ENCODE results near the gene TRIM24. TPM values are rescaled to one million over a fixed set of nuclear protein-coding genes. Genes with fewer than 3 reads are reported as not detected.

TRIM24 gene
- total RNA-seq, 6 experiments from 2014 or later: 7.9 to 11.2 (median 9.9) TPM

DNA sequence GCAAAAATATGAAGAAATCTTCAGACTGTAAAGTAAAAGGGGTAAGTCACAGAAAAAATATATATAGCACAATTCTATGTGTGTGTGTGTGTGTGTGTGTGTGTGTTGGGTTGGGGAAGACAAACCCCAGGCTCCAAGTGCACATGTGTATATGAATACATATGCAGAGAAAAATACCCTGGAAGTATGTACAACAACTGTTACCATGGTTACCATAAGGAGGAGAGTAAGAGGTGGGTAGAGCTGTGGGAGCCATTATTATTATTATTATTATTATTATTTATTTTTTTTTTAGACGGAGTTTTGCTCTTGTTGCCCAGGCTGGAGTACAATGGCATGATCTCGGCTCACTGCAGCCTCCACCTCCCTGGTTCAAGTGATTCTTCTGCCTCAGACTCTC is 23.7 kb upstream of the TRIM24 start:
- no peak overlapping the region for H3K4me3 Mint-ChIP-seq

DNA sequence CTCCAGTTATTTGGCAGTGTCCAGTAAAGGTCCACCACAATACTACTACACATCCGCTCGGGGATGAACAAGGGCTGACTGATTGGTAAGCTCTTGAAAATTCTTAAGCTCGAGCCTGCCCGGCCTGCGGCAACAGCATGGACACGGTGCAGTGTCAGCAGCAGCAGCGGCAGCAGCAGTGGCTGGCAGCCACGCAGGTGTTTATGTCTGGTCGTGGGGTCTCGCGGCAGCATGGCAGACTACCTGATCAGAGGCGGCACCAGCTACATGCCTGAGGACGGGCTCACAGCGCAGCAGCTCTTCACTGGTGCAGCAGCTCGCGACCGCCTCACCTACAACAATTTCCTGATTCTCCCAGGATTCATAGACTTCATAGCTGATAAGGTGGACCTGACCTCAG is 19.6 kb upstream of the TRIM24 start:
- peaks cover 16% of the 10 kb centered on the region for H3K9me3 Mint-ChIP-seq
- H3K36me3 Mint-ChIP-seq (ENCODE audit: low read depth): no peaks in the 10 kb centered on the region
- no peaks in the 10 kb centered on the region; the same call in none of the 2 replicates for H3K27me3 Mint-ChIP-seq (ENCODE audit: insufficient read depth)
- H3K4me3 Mint-ChIP-seq: no peak overlapping the region
- no peak for DNase-seq
- TF ChIP-seq, protein P1, sequence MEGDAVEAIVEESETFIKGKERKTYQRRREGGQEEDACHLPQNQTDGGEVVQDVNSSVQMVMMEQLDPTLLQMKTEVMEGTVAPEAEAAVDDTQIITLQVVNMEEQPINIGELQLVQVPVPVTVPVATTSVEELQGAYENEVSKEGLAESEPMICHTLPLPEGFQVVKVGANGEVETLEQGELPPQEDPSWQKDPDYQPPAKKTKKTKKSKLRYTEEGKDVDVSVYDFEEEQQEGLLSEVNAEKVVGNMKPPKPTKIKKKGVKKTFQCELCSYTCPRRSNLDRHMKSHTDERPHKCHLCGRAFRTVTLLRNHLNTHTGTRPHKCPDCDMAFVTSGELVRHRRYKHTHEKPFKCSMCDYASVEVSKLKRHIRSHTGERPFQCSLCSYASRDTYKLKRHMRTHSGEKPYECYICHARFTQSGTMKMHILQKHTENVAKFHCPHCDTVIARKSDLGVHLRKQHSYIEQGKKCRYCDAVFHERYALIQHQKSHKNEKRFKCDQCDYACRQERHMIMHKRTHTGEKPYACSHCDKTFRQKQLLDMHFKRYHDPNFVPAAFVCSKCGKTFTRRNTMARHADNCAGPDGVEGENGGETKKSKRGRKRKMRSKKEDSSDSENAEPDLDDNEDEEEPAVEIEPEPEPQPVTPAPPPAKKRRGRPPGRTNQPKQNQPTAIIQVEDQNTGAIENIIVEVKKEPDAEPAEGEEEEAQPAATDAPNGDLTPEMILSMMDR (IDR thresholded peaks at IDR 0.05): no peak
- H3K27ac Mint-ChIP-seq: no peak overlapping the region
- H3K4me1 Mint-ChIP-seq (ENCODE audit: low read depth): peaks cover 7% of the 10 kb centered on the region

More for the DNA sequence above, 23.7 kb upstream of the TRIM24 start:
- Mint-ChIP-seq H3K36me3 (ENCODE audit: low read depth) (peaks cover 4% of the 10 kb centered on the region; the same call in 1 of the 2 replicates), H3K9me3 (peaks cover 27% of the 10 kb centered on the region), H3K4me1 (ENCODE audit: low read depth) (peaks cover 7% of the 10 kb centered on the region), H3K27ac (no peak overlapping the region), H3K27me3 (ENCODE audit: insufficient read depth) (no peaks in the 10 kb centered on the region; the same call in 1 of the 2 replicates)
- TF ChIP-seq, protein P1 (IDR thresholded peaks at IDR 0.05): no peak
- no peak for DNase-seq

DNA sequence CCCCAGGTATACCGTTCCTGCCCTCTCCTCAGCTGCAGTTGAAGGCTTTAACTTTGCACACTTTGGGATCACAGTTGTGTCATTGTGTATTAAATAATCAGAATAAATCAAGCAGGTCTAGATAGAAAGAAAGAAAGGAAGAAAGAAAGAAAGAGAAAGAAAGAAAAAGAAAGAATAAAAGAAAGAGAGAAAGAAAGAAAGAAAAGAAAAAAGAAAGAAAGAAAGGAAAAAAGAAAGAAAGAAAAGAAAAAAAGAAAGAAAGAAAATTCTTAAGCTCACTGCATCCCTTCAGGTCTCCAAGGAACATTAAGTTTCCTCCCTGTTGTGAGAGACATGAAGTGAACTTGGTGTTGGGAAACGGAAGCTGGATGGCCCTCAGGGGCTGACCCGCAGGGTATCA is 17.2 kb upstream of the TRIM24 start:
- Mint-ChIP-seq H3K4me3 (no peak overlapping the region), H3K9me3 (peaks cover 16% of the 10 kb centered on the region), H3K27ac (no peak overlapping the region), H3K4me1 (ENCODE audit: low read depth) (peaks cover 7% of the 10 kb centered on the region), H3K27me3 (ENCODE audit: insufficient read depth) (peaks cover 1% of the 10 kb centered on the region), H3K36me3 (ENCODE audit: low read depth) (no peaks in the 10 kb centered on the region)
- DNase-seq: no peak
- TF ChIP-seq, protein P1 (IDR thresholded peaks at IDR 0.05): no peak

DNA sequence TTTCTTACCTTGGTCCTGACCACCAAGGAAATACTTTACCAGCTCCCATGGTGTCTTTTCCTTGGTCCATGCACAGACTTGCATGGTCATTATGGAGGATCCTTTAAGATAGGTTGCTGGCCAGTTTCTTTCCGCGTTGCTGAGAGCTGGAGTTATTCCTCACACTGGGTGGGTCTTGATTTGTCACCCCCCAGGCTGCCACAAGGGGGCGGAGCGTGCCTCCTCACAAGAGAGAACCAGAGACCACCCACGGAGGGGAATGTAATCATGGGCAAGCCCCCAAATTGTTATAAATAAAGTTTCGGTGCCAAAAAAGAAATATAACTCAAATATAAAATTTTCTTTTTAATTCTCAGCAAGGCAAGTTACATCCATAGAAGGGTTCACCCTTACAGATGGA is 10.5 kb upstream of the TRIM24 start:
- H3K36me3 Mint-ChIP-seq (ENCODE audit: low read depth): no peaks in the 10 kb centered on the region
- H3K27ac Mint-ChIP-seq: no peak overlapping the region
- no peak for DNase-seq

DNA sequence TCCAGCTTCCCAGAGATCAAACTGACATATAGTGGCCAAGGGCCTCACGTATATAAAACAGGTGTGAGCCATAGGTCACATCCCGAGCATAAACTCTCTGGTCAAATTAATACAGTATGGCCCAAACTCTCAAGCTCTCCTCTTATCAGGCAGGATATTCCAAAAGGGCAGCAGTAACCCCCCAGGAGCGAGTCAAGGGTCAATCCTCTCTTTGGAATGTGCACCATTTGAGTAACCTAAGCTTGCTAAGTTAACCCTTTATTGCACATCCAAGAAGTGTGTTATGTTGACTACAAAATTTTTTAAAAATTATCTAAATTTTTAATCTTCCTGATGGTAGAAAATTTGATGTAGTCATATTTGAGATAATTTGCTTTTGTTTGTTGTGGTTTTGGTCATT is 4.5 kb upstream of the TRIM24 start:
- Mint-ChIP-seq H3K9me3 (no peaks in the 10 kb centered on the region), H3K4me1 (ENCODE audit: low read depth) (peaks cover 6% of the 10 kb centered on the region; the same call in 1 of the 2 replicates), H3K27ac (no peak overlapping the region), H3K27me3 (ENCODE audit: insufficient read depth) (peaks cover 3% of the 10 kb centered on the region; the same call in 1 of the 2 replicates), H3K4me3 (no peak overlapping the region), H3K36me3 (ENCODE audit: low read depth) (no peaks in the 10 kb centered on the region)
- DNase-seq: no peak
- TF ChIP-seq, protein P1 (IDR thresholded peaks at IDR 0.05): no peak

More for the DNA sequence above, 10.5 kb upstream of the TRIM24 start:
- Mint-ChIP-seq H3K27me3 (ENCODE audit: insufficient read depth) (peaks cover 9% of the 10 kb centered on the region), H3K4me3 (no peak overlapping the region), H3K9me3 (no peaks in the 10 kb centered on the region), H3K4me1 (ENCODE audit: low read depth) (no peaks in the 10 kb centered on the region)
- TF ChIP-seq, protein P1 (IDR thresholded peaks at IDR 0.05): peak; percentile 65

DNA sequence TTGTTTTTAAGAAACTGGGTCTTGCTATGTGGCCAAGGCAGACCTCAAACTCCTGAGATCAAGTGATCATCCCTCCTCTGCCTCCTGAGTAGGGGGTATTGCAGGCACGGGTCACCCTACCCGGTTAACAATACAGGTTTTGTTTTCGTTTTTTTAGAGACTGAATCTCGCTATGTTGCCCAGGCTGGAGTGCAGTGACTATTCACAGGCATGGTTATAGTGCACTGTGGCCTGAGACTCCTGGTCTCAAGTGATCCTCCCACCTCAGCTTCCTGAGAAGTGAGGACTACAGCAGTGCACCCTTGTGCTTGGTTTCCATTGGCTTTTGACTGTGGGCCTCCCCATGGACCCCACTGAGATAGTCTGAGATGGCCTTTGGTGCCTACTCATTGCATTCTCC is 3.8 kb upstream of the TRIM24 start:
- H3K27me3 Mint-ChIP-seq (ENCODE audit: insufficient read depth): peaks cover 3% of the 10 kb centered on the region; the same call in 1 of the 2 replicates
- H3K4me3 Mint-ChIP-seq: no peak overlapping the region
- H3K4me1 Mint-ChIP-seq (ENCODE audit: low read depth): peaks cover 8% of the 10 kb centered on the region
- H3K9me3 Mint-ChIP-seq: no peaks in the 10 kb centered on the region
- TF ChIP-seq, protein P1 (IDR thresholded peaks at IDR 0.05): no peak
- H3K36me3 Mint-ChIP-seq (ENCODE audit: low read depth): no peaks in the 10 kb centered on the region
- DNase-seq: no peak
- no peak overlapping the region for H3K27ac Mint-ChIP-seq

Measured in HFFc6 (cell line).